Right hindlimb (tissue), 1 donor: Measurements from ENCODE around the gene USP17L28.
"Not testable (repeated sequence)": the region's sequence is repeated elsewhere in the genome, so short reads cannot be mapped to it uniquely, and the experiment has no call there.

Experiments
- DNase-seq: peaks from one replicate; pipeline ENCODE4 v3.0.0-alpha.2; 2018

USP17L28 gene

DNA sequence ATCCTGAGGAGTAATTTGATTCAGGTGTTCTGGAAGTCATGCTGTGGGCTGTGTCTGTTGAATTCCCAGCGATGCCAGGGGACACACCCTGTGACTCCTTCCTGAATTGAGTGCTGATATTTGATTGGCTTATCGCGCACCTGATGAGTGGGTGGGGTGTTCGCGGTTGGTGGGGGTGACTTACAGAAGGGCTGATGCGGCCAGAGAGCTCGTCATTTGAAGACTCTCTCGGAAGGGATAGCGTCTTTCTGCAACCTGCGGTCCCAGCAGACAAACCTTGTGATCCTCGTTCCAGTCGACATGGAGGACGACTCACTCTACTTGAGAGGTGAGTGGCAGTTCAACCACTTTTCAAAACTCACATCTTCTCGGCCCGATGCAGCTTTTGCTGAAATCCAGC, at the start of gene USP17L28:
Gene USP17L28 (plus strand): TSS at position 301 of the 400 bp plus-strand sequence. CDS start 0 bp downstream, at position 301.
- DNase-seq: not testable (repeated sequence)

DNA sequence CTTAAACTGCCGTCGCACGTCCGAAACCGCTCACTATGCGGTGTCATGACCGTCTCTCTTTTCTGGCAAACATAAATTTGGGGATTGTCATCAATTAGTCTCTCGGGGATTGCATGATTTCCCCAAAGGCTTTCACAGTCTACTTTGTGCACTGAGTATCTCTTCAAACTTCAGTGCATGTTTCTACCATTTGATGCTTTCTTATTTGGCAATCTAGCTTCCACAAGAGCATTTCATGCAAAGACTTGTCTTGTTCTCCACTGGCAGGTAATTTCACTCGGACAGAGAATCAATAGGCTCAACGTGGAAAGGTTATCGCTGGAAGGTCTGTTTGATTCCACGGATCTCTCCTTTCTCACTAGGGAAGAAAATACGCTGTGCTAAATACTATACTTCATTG, 24.5 kb upstream of the USP17L28 start:
- not testable (repeated sequence) for DNase-seq

GRCh38 chr4:9324865-9325264, 23.8 kb upstream of the USP17L28 start, which contains the start of gene USP17L24:
TSS of gene USP17L24 (plus strand) at chr4:9325165. CDS start at chr4:9325165, 0 bp downstream.
- DNase-seq: not testable (repeated sequence)

GRCh38 chr4:9329611-9330010, 19.1 kb upstream of the USP17L28 start, which contains the start of gene USP17L25:
TSS of gene USP17L25 (plus strand) at chr4:9329911. CDS start at chr4:9329911, 0 bp downstream.
- DNase-seq: not testable (repeated sequence)

- not testable (repeated sequence) for DNase-seq
Measured at GRCh38 chr4:9334358-9334757, 14.3 kb upstream of the USP17L28 start, which contains the start of gene USP17L26. TSS of gene USP17L26 (plus strand) at chr4:9334658. CDS start at chr4:9334658, 0 bp downstream.

DNA sequence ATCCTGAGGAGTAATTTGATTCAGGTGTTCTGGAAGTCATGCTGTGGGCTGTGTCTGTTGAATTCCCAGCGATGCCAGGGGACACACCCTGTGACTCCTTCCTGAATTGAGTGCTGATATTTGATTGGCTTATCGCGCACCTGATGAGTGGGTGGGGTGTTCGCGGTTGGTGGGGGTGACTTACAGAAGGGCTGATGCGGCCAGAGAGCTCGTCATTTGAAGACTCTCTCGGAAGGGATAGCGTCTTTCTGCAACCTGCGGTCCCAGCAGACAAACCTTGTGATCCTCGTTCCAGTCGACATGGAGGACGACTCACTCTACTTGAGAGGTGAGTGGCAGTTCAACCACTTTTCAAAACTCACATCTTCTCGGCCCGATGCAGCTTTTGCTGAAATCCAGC, 9.6 kb upstream of the USP17L28 start, which contains the start of gene USP17L5:
Gene USP17L5 (plus strand): TSS at position 301 of the 400 bp plus-strand sequence. CDS start 0 bp downstream, at position 301.
- DNase-seq: not testable (repeated sequence)

DNA sequence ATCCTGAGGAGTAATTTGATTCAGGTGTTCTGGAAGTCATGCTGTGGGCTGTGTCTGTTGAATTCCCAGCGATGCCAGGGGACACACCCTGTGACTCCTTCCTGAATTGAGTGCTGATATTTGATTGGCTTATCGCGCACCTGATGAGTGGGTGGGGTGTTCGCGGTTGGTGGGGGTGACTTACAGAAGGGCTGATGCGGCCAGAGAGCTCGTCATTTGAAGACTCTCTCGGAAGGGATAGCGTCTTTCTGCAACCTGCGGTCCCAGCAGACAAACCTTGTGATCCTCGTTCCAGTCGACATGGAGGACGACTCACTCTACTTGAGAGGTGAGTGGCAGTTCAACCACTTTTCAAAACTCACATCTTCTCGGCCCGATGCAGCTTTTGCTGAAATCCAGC, 4.8 kb upstream of the USP17L28 start, which contains the start of gene USP17L27:
Gene USP17L27 (plus strand): TSS at position 301 of the 400 bp plus-strand sequence. CDS start 0 bp downstream, at position 301.
- not testable (repeated sequence) for DNase-seq

DNA sequence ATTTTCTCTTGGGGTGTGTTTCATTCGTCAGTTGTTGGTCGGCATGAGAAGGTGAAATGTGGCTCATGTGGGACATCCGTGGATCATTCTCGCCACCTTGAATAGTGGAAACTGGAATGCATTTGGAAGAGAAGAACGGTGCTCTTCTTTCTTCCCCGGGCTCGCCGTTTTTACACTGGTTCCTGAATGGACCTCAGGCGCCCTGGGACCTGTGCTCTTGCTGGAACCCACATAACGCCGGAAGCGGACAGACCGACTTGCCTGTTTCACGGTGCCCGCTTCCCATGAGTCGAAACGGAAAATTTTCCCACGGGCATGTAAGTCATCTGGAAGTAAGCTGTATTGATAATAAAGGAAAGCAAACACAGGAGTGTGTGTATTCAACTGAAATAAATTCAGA, 2.2 kb downstream of the USP17L28 start:
- not testable (repeated sequence) for DNase-seq

DNA sequence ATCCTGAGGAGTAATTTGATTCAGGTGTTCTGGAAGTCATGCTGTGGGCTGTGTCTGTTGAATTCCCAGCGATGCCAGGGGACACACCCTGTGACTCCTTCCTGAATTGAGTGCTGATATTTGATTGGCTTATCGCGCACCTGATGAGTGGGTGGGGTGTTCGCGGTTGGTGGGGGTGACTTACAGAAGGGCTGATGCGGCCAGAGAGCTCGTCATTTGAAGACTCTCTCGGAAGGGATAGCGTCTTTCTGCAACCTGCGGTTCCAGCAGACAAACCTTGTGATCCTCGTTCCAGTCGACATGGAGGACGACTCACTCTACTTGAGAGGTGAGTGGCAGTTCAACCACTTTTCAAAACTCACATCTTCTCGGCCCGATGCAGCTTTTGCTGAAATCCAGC, 4.6 kb downstream of the USP17L28 start, which contains the start of gene USP17L29:
Gene USP17L29 (plus strand): TSS at position 301 of the 400 bp plus-strand sequence. CDS start 0 bp downstream, at position 301.
- DNase-seq: not testable (repeated sequence)

GRCh38 chr4:9362829-9363228, 14.1 kb downstream of the USP17L28 start, which contains the start of gene USP17L30:
TSS of gene USP17L30 (plus strand) at chr4:9363129. CDS start at chr4:9363129, 0 bp downstream.
- not testable (repeated sequence) for DNase-seq

GRCh38 chr4:9379881-9380280, 31.2 kb downstream of the USP17L28 start:
- not testable (repeated sequence) for DNase-seq

DNA sequence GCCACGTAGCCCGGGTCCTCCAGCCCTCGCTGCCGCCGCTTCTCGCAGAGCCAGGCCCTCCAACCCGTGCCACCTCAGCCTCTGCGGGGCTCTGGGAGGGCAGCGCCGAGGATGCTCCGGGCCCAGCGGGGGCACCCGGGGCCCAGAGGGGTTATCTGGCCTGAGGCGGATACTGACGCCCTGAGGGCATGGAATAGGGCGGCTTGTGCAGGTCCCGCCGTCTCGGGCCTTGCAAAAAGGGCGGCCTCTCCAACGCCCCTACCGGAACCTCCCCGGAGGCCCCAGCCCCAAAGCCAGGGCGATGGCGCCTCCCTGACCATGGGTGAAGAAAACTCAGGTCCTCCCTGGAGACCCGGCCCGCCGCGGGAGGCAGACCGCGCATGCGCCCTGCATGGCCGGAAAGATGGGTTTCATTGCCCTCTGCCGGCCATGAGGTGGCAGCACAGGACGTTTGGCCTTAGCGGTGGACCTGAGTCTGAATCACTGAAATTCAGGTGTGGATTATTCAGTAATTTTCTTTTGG, 32.4 kb downstream of the USP17L28 start:
- peak; percentile 31 for DNase-seq

DNA sequence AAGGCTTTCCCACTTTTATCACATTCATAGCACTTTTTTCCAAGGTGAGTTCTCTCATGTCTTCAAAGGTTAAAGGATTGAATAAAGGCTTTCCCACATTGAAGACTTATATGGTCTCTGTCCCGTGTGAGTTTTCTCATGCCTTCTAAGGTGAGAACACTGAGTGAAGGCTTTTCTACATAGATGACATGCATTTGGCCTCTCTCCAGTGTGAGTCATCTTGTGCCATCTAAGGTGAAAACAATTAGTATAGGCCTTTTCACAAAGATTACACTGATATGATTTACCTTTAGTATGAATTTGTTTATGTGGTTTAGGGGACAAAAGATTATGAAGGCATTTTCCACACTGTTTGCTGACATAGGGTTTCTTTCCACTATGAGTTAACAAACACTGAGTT, 35.4 kb downstream of the USP17L28 start:
- no peak for DNase-seq

- not testable (repeated sequence) for DNase-seq
Measured at GRCh38 chr4:9389001-9389400, 40.3 kb downstream of the USP17L28 start.
